Vagina (tissue), 2 donors: ENCODE results near the gene TACR1.

ENCODE experiments used
- CTCF ChIP-seq, 3 experiments: fragments of 450-650 bp in 2 of 3; fragments of 200-600 bp in 1 of 3; sonication (generic) in 1 of 3; IDR thresholded peaks; one replicate each; pipeline ENCODE4 v1.5.1; 2017 to 2019; ENCODE audit warnings: antibody characterized with exemption in 3 of 3, mild to moderate bottlenecking in 2 of 3, moderate library complexity in 2 of 3
- POLR2A ChIP-seq, 2 donors: fragments of 450-650 bp; IDR thresholded peaks; one replicate each; pipeline ENCODE4 v1.6.1; 2017; ENCODE audit warnings: antibody characterized with exemption in 2 of 2, mild to moderate bottlenecking in 2 of 2, moderate library complexity in 2 of 2
- POLR2AphosphoS5 ChIP-seq, 2 donors: sonication (generic); formaldehyde crosslinking; IDR thresholded peaks; one replicate each; pipeline ENCODE4 v1.9.0; 2017; ENCODE audit warnings: antibody characterized with exemption in 2 of 2, mild to moderate bottlenecking in 2 of 2, low read depth in 1 of 2; ENCODE audit not compliant: insufficient read depth in 1 of 2

DNA sequence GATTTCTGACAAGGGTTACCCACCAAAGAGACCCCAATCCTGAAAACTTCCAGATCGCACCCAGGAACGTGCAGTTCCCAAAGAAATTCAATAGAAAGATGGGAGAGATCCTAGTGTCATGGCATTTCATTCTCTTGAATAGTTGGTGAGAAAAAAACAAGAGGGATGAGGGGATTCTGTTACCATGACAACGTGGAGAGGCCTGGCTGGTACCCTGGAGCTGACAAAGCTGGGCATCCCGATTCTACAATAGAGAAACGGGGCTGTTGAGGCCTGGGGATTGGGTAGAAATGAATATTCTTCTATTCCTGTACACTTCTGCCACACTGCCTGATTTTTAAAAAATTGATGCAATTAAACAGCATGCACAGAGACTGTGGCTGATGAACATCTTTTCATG lies 199.9 kb downstream of the TACR1 start:
- TF ChIP-seq CTCF (IDR thresholded peaks at IDR 0.05), result no peak
- TF ChIP-seq POLR2A (IDR thresholded peaks at IDR 0.05), result no peak
- TF ChIP-seq POLR2AphosphoS5 (IDR thresholded peaks at IDR 0.05; ENCODE audit: insufficient read depth in 1 of 2, low read depth in 1 of 2), result no peak
